Amniotic stem cell (primary cell): ENCODE measurements around the gene NME4.

Source experiments
- DNase-seq: peaks from one replicate; lab custom pipeline; 2025; lab: John Stamatoyannopoulos, UW

Gene NME4

GRCh38 chr16:363766-364490 is 33.1 kb upstream of the NME4 start:
- no peak for DNase-seq

- no peak for DNase-seq
These were observed 32.2 kb upstream of the NME4 start for GRCh38 chr16:364595-365491.

- DNase-seq = no peak
These were observed 30.5 kb upstream of the NME4 start for GRCh38 chr16:366476-366875.

GRCh38 chr16:367333-367903 is 29.6 kb upstream of the NME4 start:
- no peak for DNase-seq

- DNase-seq = no peak
These were observed 28.4 kb upstream of the NME4 start for GRCh38 chr16:368388-369158.

- DNase-seq = no peak
These were observed 27.6 kb upstream of the NME4 start for GRCh38 chr16:369275-369865.

GRCh38 chr16:369866-370436 is 27.0 kb upstream of the NME4 start:
- no peak for DNase-seq

- peak; percentile 83 for DNase-seq
These were observed 26.6 kb upstream of the NME4 start, which contains the start of gene MRPL28 for GRCh38 chr16:370443-370842. MRPL28 (minus strand) TSS chr16:370538; CDS start chr16:370218, 320 bp downstream.

- DNase-seq = no peak
These were observed 26.0 kb upstream of the NME4 start for GRCh38 chr16:370979-371514.

GRCh38 chr16:371515-372301 is 25.3 kb upstream of the NME4 start:
- no peak for DNase-seq

- no peak for DNase-seq
These were observed 24.6 kb upstream of the NME4 start for GRCh38 chr16:372302-372983.

- DNase-seq = no peak
These were observed 23.9 kb upstream of the NME4 start for GRCh38 chr16:373020-373598.

- DNase-seq = no peak
These were observed 23.0 kb upstream of the NME4 start for GRCh38 chr16:373848-374615.

GRCh38 chr16:374616-374926 is 22.4 kb upstream of the NME4 start:
- no peak for DNase-seq

GRCh38 chr16:375212-375611 is 21.8 kb upstream of the NME4 start:
- no peak for DNase-seq

GRCh38 chr16:375927-376816 is 20.8 kb upstream of the NME4 start:
- DNase-seq = no peak

- no peak for DNase-seq
These were observed 20.1 kb upstream of the NME4 start for GRCh38 chr16:376817-377418.
